Colonic mucosa (tissue), 4 donors: ENCODE data around the gene LRRC3C. TPM values are rescaled to one million over a fixed set of nuclear protein-coding genes. Genes with fewer than 3 reads are reported as not detected.

Experiments
- DNase-seq: peaks from one replicate; pipeline ENCODE4 v3.0.0-alpha.2; 2020
- H3K27ac ChIP-seq: fragments of 200-600 bp; one replicate; pipeline ENCODE4 v1.8.0; 2021
- H3K27me3 ChIP-seq: fragments of 200-600 bp; one replicate; pipeline ENCODE4 v1.8.0; 2021
- H3K36me3 ChIP-seq: fragments of 200-600 bp; one replicate; pipeline ENCODE4 v1.8.0; 2021
- H3K4me1 ChIP-seq: fragments of 200-600 bp; one replicate; pipeline ENCODE4 v1.8.0; 2021; ENCODE audit warnings: mild to moderate bottlenecking
- H3K4me3 ChIP-seq: fragments of 200-600 bp; one replicate; pipeline ENCODE4 v1.8.0; 2021
- H3K9ac ChIP-seq, 2 donors: one replicate each; pipeline ENCODE4 v1.7.0; 2013; ENCODE audit warnings: control low read depth in 2 of 2, low read depth in 2 of 2, low read length in 2 of 2
- H3K9me3 ChIP-seq: fragments of 200-600 bp; one replicate; pipeline ENCODE4 v1.8.0; 2021
- intact Hi-C: fragments of 100-400 bp; cut with DNase I; formaldehyde crosslinking; loops from one replicate; pipeline ENCODE4 v1.14.1; 2022
- total RNA-seq, 2 donors: library from RNA; stranded (reverse); fragmentation: NEBNext Ultra II Directional in 1 of 2; extraction: Animal tissue kit (Norgen Biotek cat#: 25700) in 1 of 2; gene quantifications; one replicate each; pipeline ENCODE4 v1.2.1, GENCODE V29; 2021
- TF ChIP-seq, protein P1 (sequence below): fragments of 200-600 bp; IDR thresholded peaks from one replicate; pipeline ENCODE4 v1.8.0; 2022; ENCODE audit warnings: antibody characterized with exemption, mild to moderate bottlenecking
- donor health status: healthy.
- donor health status: DM: no; HTN: no; CAD: no.
- donor health status: DM: no; HTN: no; CAD: no.

The LRRC3C gene
- total RNA-seq, 2 donors from 2014 or later, result not detected

DNA sequence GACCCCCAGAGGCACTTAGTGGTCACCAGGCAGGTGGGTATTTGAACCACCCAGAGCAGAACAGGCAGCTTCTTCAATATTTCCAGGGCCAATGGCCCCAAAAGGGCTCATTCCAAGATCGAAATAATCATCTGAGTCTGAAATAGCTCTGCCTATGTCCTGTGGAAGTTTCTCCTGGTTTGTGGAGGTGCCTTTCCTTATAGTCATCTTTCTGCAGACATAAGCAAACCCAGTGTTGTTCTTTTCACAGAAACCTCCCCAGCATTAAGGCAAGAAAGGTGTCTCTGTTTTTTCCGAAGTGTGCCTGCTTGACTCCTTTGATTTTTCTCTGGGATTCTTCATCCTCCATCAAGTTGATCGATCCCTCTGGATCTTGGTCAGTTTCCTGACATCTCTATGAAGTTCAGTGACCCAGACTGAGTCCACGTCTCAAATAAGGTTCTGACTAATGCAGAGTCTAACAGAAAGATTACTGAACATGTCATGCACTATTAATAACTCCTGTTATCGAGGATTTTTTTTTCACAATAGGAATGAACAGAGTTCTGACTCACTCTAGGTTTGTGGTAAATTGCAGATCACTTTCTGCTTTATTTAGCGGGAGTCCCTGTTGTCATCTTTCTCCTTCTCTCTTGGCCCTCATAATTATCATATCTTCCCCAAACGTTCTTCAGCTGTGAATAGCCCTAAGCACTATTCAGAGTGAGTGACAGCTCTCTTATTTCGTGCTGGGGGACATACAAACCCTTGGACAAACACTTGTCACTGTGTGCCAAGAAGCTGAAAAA, 1.5 kb downstream of the LRRC3C start:
- TF ChIP-seq, protein P1, sequence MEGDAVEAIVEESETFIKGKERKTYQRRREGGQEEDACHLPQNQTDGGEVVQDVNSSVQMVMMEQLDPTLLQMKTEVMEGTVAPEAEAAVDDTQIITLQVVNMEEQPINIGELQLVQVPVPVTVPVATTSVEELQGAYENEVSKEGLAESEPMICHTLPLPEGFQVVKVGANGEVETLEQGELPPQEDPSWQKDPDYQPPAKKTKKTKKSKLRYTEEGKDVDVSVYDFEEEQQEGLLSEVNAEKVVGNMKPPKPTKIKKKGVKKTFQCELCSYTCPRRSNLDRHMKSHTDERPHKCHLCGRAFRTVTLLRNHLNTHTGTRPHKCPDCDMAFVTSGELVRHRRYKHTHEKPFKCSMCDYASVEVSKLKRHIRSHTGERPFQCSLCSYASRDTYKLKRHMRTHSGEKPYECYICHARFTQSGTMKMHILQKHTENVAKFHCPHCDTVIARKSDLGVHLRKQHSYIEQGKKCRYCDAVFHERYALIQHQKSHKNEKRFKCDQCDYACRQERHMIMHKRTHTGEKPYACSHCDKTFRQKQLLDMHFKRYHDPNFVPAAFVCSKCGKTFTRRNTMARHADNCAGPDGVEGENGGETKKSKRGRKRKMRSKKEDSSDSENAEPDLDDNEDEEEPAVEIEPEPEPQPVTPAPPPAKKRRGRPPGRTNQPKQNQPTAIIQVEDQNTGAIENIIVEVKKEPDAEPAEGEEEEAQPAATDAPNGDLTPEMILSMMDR, result no peak
- H3K4me1 ChIP-seq, result peaks cover 14% of the 10 kb centered on the region
- H3K36me3 ChIP-seq, result no peaks in the 10 kb centered on the region
- H3K27me3 ChIP-seq, result no peaks in the 10 kb centered on the region
- H3K9me3 ChIP-seq, result no peaks in the 10 kb centered on the region
- no peak overlapping the region for H3K4me3 ChIP-seq
- intact Hi-C loops, result no loop called here
- H3K27ac ChIP-seq, result peak overlapping the region; percentile 78
- H3K9ac ChIP-seq, result no peak overlapping the region
- no peak for DNase-seq

DNA sequence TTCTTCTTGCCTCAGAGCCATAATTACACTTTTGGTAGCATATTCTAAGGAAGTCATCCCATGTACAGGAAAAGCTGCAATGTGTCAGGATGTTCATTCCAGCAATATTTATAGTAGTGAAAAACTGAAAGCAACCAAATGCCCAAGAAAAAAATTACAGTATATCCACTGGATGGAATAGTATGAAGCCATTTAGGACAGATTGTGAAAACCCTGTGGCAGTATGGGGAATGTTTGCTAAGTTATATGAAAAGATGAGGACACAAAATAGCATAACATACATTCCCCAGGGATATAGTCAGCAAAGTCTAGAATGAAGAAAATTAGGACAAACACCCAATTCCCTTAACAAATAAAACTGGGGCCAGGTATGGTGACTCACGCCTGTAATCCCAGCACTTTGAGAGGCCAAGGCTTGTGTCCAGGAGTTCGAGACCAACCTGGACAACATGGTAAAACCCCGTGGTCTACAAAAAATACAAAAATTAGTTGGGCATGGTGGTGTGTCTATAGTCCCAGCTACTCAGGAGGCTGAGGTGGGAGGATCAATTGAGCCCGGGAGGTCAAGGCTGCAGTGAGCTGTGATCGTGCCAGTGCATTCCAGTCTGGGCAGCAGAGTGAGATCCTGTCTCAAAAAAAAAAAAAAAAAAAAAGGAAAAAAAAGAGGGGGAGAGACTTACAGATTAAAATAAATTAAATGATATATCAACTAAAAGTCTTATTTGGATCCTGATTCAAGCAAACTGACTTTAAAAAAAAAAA, 2.3 kb downstream of the LRRC3C start:
- Histone ChIP-seq H3K4me3 (no peak overlapping the region), H3K4me1 (peaks cover 14% of the 10 kb centered on the region), H3K27me3 (no peaks in the 10 kb centered on the region), H3K9ac (no peak overlapping the region), H3K9me3 (no peaks in the 10 kb centered on the region), H3K36me3 (no peaks in the 10 kb centered on the region), H3K27ac (no peak overlapping the region)
- intact Hi-C loops, result no loop called here
- TF ChIP-seq, protein P1, result no peak
- no peak for DNase-seq

DNA sequence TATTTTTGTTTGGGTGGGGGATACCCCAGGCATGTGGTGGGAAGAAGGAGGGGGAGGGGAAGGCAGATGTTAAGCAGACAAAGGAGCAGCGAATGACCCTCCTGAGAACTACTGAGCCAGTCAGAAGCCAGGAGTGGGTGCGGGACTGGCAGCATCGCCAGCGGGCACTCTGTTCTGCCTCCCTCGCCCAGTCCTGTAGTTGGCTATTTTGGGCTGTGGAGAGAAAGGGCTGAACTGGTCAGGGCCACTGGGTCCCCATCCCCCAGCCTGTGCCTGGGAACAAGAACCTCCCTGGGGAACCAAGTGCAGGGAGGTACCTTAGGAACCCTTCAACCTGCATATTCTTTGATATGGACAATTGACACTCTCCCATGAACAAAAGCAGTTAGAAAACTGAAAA, 6.4 kb downstream of the LRRC3C start:
- DNase-seq, result no peak
- Histone ChIP-seq H3K9ac (no peak overlapping the region), H3K27ac (no peak overlapping the region), H3K9me3 (no peaks in the 10 kb centered on the region), H3K27me3 (no peaks in the 10 kb centered on the region), H3K4me1 (no peaks in the 10 kb centered on the region), H3K4me3 (no peak overlapping the region), H3K36me3 (no peaks in the 10 kb centered on the region)
- intact Hi-C loops, result no loop called here
- TF ChIP-seq, protein P1, result no peak

DNA sequence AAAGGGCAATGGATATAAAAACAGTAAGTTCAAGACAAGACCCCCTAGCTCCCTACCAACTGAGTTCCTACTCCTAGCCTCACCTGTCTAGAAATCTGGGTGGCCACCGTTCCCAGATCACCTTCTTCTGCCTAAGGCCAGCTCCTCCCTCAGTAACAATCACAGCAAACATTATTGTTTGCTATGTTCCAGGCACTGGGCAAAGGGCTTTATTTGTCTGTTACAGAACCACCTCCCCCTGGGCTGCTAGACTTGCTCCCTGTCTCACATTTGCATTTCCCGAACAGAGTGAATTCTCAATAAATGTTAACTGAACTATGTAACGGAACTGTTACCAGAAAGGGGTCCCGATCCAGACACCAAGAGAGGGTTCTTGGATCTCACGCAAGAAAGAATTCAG, 6.8 kb downstream of the LRRC3C start:
- H3K36me3 ChIP-seq, result no peaks in the 10 kb centered on the region
- H3K27ac ChIP-seq, result no peak overlapping the region
- H3K9me3 ChIP-seq, result no peaks in the 10 kb centered on the region
- no peaks in the 10 kb centered on the region for H3K4me1 ChIP-seq
- TF ChIP-seq, protein P1, result no peak
- no peak overlapping the region for H3K9ac ChIP-seq
- no peak for DNase-seq
- H3K27me3 ChIP-seq, result no peaks in the 10 kb centered on the region
- no peak overlapping the region for H3K4me3 ChIP-seq
- intact Hi-C loops, result no loop called here

DNA sequence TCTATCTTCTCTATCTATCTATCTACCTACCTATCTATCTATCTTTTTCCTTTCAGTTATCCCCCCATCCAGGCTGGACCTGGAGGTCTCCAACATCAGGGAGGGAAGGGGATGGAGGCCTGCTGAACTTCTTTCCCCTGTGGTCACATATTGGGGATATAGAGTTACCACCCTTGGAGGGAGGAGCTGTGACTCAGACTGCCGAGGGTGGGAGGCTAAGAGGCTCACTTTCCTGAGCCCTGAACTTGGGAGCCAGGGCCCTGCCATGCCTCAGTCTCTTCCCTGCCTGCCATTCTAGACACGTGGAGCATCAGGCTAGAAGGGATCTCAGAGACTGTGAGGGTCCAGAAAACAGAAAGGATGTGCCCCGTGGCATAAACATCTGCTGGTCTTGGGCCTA, 8.4 kb downstream of the LRRC3C start:
- Histone ChIP-seq H3K27ac (no peak overlapping the region), H3K9ac (no peak overlapping the region), H3K9me3 (no peaks in the 10 kb centered on the region), H3K36me3 (no peaks in the 10 kb centered on the region), H3K4me1 (no peaks in the 10 kb centered on the region), H3K4me3 (no peak overlapping the region), H3K27me3 (no peaks in the 10 kb centered on the region)
- intact Hi-C loops, result no loop called here
- DNase-seq, result no peak
- TF ChIP-seq, protein P1, result no peak
